Trophoblast cell (in vitro differentiated cells and primary cell): Measurements from ENCODE around the gene KCNC1.

ENCODE experiments used
- DNase-seq, 2 donors: peaks; one replicate each; pipeline ENCODE4 v3.0.0-alpha.2; 2016
- H2AFZ ChIP-seq: 2 replicates; pipeline ENCODE4 v1.6.1; 2013; ENCODE audit warnings: low read length, moderate library complexity, mild to moderate bottlenecking; ENCODE audit not compliant: insufficient read depth, poor library complexity
- H2AK5ac ChIP-seq: 2 replicates; pipeline ENCODE4 v1.6.1; 2013; ENCODE audit warnings: mild to moderate bottlenecking, low read length
- H2BK120ac ChIP-seq: 2 replicates; pipeline ENCODE4 v1.6.1; 2013; ENCODE audit warnings: low read length, mild to moderate bottlenecking, moderate library complexity; ENCODE audit not compliant: insufficient read depth, poor library complexity
- H2BK12ac ChIP-seq: 2 replicates; pipeline ENCODE4 v1.6.1; 2013; ENCODE audit warnings: mild to moderate bottlenecking, low read length, moderate library complexity
- H2BK5ac ChIP-seq: 2 replicates; pipeline ENCODE4 v1.6.1; 2013; ENCODE audit warnings: low read length, low read depth, moderate library complexity, mild to moderate bottlenecking; ENCODE audit not compliant: poor library complexity
- H3K14ac ChIP-seq: 2 replicates; pipeline ENCODE4 v1.6.1; 2013; ENCODE audit warnings: mild to moderate bottlenecking, low read length
- H3K18ac ChIP-seq: 2 replicates; pipeline ENCODE4 v1.6.1; 2013; ENCODE audit warnings: mild to moderate bottlenecking, low read length
- H3K23ac ChIP-seq: 2 replicates; pipeline ENCODE4 v1.6.1; 2013; ENCODE audit warnings: low read length
- H3K27ac ChIP-seq: 2 replicates; pipeline ENCODE4 v1.5.1; 2013; ENCODE audit warnings: low read depth, mild to moderate bottlenecking, inconsistent platforms, low read length, moderate library complexity
- H3K27me3 ChIP-seq: 2 replicates; pipeline ENCODE4 v1.6.1; 2013; ENCODE audit warnings: inconsistent platforms, mild to moderate bottlenecking, low read length, moderate library complexity; ENCODE audit not compliant: insufficient read depth
- H3K36me3 ChIP-seq, 2 experiments: 1 replicate in 1 of 2; 2 replicates in 1 of 2; pipeline ENCODE4 v1.6.1; 2013; ENCODE audit warnings: low read length in 2 of 2, mild to moderate bottlenecking in 2 of 2, moderate library complexity in 1 of 2; ENCODE audit not compliant: insufficient read depth in 2 of 2, control insufficient read depth in 1 of 2
- H3K4ac ChIP-seq: 2 replicates; pipeline ENCODE4 v1.6.1; 2013; ENCODE audit warnings: low read depth, mild to moderate bottlenecking, low read length, moderate library complexity
- H3K4me1 ChIP-seq, 2 experiments: 1 replicate in 1 of 2; 2 replicates in 1 of 2; pipeline ENCODE4 v1.6.1; 2013; ENCODE audit warnings: low read length in 2 of 2, mild to moderate bottlenecking in 2 of 2, moderate library complexity in 1 of 2; ENCODE audit not compliant: insufficient read depth in 2 of 2, control insufficient read depth in 1 of 2
- H3K4me2 ChIP-seq: 2 replicates; pipeline ENCODE4 v1.6.1; 2013; ENCODE audit warnings: inconsistent platforms, mild to moderate bottlenecking, low read length, moderate library complexity
- H3K4me3 ChIP-seq: 2 replicates; pipeline ENCODE4 v1.5.1; 2013; ENCODE audit warnings: mild to moderate bottlenecking, low read depth, low read length, inconsistent platforms
- H3K79me1 ChIP-seq: one replicate; pipeline ENCODE4 v1.6.1; 2013; ENCODE audit warnings: low read length
- H3K79me2 ChIP-seq: 2 replicates; pipeline ENCODE4 v1.6.1; 2013; ENCODE audit warnings: low read length, mild to moderate bottlenecking; ENCODE audit not compliant: control insufficient read depth, insufficient read depth, poor library complexity
- H3K9ac ChIP-seq: 2 replicates; pipeline ENCODE4 v1.6.1; 2013; ENCODE audit warnings: mild to moderate bottlenecking, low read length
- H3K9me3 ChIP-seq: 2 replicates; pipeline ENCODE4 v1.6.1; 2013; ENCODE audit warnings: low read depth, mild to moderate bottlenecking, control low read depth, inconsistent platforms, low read length; ENCODE audit not compliant: insufficient read depth
- H4K12ac ChIP-seq: 2 replicates; pipeline ENCODE4 v1.6.1; 2013; ENCODE audit warnings: low read depth, mild to moderate bottlenecking, low read length, moderate library complexity
- H4K8ac ChIP-seq: 2 replicates; pipeline ENCODE4 v1.6.1; 2013; ENCODE audit warnings: low read depth, mild to moderate bottlenecking, low read length, moderate library complexity
- H4K91ac ChIP-seq: one replicate; pipeline ENCODE4 v1.6.1; 2013; ENCODE audit warnings: low read depth, mild to moderate bottlenecking, low read length, moderate library complexity
- WGBS: extraction: QIAGEN DNeasy Blood & Tissue Kit; methylation state at CpG from one replicate; pipeline ENCODE4 v1.1.7; 2013; ENCODE audit warnings: missing lambda C conversion rate; ENCODE audit not compliant: insufficient read length, insufficient coverage; ENCODE audit errors: extremely low coverage; 5-methylcytosine and 5-hydroxymethylcytosine counted together

KCNC1 gene

DNA sequence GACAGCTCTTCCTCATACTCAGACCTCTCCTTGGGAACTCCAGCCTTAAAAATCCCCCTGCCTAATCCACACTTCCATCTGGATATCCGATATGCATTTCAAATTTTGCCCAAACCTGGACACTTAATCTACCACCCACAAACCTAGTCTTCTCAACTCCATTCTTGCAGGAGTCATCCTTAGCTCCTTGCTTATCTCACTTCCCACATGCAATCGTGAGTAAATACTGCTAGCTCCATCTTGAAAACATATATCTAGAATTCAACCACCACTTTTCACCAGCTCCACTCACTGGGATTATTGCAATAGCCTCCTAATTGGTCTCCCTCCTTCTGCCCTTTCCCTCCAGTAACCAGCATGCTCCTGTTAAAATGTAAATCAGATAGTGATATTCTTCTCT, 17.8 kb upstream of the KCNC1 start:
- Histone ChIP-seq H2BK5ac (no peak overlapping the region), H3K27ac (no peak overlapping the region), H3K23ac (no peak overlapping the region), H4K91ac (no peak overlapping the region), H2BK12ac (no peak overlapping the region), H4K12ac (no peak overlapping the region), H3K14ac (no peak overlapping the region), H3K4me1 (peaks cover 6 to 7% of the 10 kb centered on the region in 2 experiments), H2BK120ac (no peak overlapping the region), H3K4ac (no peak overlapping the region), H3K36me3 (no peaks in the 10 kb centered on the region), H2AFZ (no peak overlapping the region), H3K79me2 (no peaks in the 10 kb centered on the region), H3K4me3 (no peak overlapping the region), H3K18ac (no peak overlapping the region), H3K9me3 (peaks cover 11% of the 10 kb centered on the region), H3K4me2 (no peak overlapping the region), H3K79me1 (no peaks in the 10 kb centered on the region), H3K27me3 (peaks cover 45% of the 10 kb centered on the region), H3K9ac (no peak overlapping the region), H4K8ac (no peak overlapping the region), H2AK5ac (no peak overlapping the region)
- no CpG with 5 or more reads among the region's 2 CpGs for WGBS
- DNase-seq = no peak

DNA sequence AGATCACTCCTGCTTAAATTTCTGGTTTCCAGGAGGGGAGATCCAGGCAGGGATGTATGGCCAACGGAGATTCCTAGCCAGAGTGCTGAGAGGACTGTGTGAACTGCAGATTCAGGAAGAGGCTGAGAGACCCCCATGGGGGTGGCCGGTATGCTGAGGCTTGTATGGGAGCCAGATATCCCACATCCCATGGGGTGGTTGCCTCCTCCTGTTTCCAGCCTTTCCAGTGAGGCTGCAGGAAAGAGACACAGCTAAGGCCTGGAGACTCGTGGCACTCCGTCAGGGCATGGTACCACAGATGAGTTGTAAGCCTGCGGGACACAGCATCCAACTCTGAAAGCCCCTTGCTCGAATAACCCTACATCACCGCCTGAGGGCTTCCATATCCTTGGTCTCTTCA, 16.6 kb upstream of the KCNC1 start:
- WGBS = no CpG with 5 or more reads among the region's 7 CpGs

GRCh38 chr11:17718510-17718962, 16.0 kb upstream of the KCNC1 start:
- DNase-seq = peak in 1 of 2 donors; percentile 10
- no peak overlapping the region for H3K4me3 ChIP-seq
- H3K4me1 ChIP-seq = peaks cover 6 to 7% of the 10 kb centered on the region in 2 experiments
- H3K27ac ChIP-seq = no peak overlapping the region
- peaks cover 11% of the 10 kb centered on the region for H3K9me3 ChIP-seq
- H2BK120ac ChIP-seq = no peak overlapping the region
- no peak overlapping the region for H3K18ac ChIP-seq
- no peak overlapping the region for H3K4me2 ChIP-seq
- H2BK5ac ChIP-seq = no peak overlapping the region
- no peak overlapping the region for H3K4ac ChIP-seq
- no peaks in the 10 kb centered on the region for H3K36me3 ChIP-seq
- no peaks in the 10 kb centered on the region for H3K79me1 ChIP-seq
- no peak overlapping the region for H4K12ac ChIP-seq
- no peaks in the 10 kb centered on the region for H3K79me2 ChIP-seq
- no peak overlapping the region for H2AK5ac ChIP-seq
- H3K23ac ChIP-seq = no peak overlapping the region
- H2BK12ac ChIP-seq = no peak overlapping the region
- H2AFZ ChIP-seq = no peak overlapping the region
- H4K91ac ChIP-seq = no peak overlapping the region
- no peak overlapping the region for H3K14ac ChIP-seq
- peaks cover 57% of the 10 kb centered on the region for H3K27me3 ChIP-seq
- WGBS = no CpG with 5 or more reads among the region's 16 CpGs
- no peak overlapping the region for H4K8ac ChIP-seq
- H3K9ac ChIP-seq = no peak overlapping the region

More for the DNA sequence above, 16.6 kb upstream of the KCNC1 start:
- H3K4me3 ChIP-seq = no peak overlapping the region
- H3K79me2 ChIP-seq = no peaks in the 10 kb centered on the region
- no peak overlapping the region for H3K14ac ChIP-seq
- no peak for DNase-seq
- peaks cover 11% of the 10 kb centered on the region for H3K9me3 ChIP-seq
- no peak overlapping the region for H3K23ac ChIP-seq
- H2BK12ac ChIP-seq = no peak overlapping the region
- peaks cover 57% of the 10 kb centered on the region for H3K27me3 ChIP-seq
- no peak overlapping the region for H4K12ac ChIP-seq
- peaks cover 6 to 7% of the 10 kb centered on the region in 2 experiments for H3K4me1 ChIP-seq
- H3K27ac ChIP-seq = no peak overlapping the region
- no peak overlapping the region for H3K4ac ChIP-seq
- H2AK5ac ChIP-seq = no peak overlapping the region
- H4K91ac ChIP-seq = no peak overlapping the region
- H2BK120ac ChIP-seq = no peak overlapping the region
- no peaks in the 10 kb centered on the region for H3K36me3 ChIP-seq
- no peak overlapping the region for H3K18ac ChIP-seq
- no peak overlapping the region for H4K8ac ChIP-seq
- no peak overlapping the region for H2BK5ac ChIP-seq
- H2AFZ ChIP-seq = no peak overlapping the region
- no peak overlapping the region for H3K9ac ChIP-seq
- H3K4me2 ChIP-seq = no peak overlapping the region
- H3K79me1 ChIP-seq = no peaks in the 10 kb centered on the region

GRCh38 chr11:17719028-17719937, 15.3 kb upstream of the KCNC1 start, which contains the start of gene MYOD1:
Gene MYOD1, plus strand, starts transcription at chr11:17719571. Its CDS starts 212 bp downstream, at chr11:17719783.
- Histone ChIP-seq H3K4ac (no peak within 1 kb of the TSS), H3K27me3 (peaks cover 62% of the 10 kb centered on the region), H2BK120ac (no peak within 1 kb of the TSS), H4K91ac (no peak within 1 kb of the TSS), H2AFZ (no peak within 1 kb of the TSS), H3K27ac (no peak within 1 kb of the TSS), H4K8ac (no peak within 1 kb of the TSS), H3K4me1 (peaks cover 6 to 7% of the 10 kb centered on the region in 2 experiments), H3K4me3 (no peak within 1 kb of the TSS), H3K4me2 (peak within 1 kb of the TSS; percentile 39), H3K23ac (no peak within 1 kb of the TSS), H2BK12ac (no peak within 1 kb of the TSS), H3K9me3 (peaks cover 11% of the 10 kb centered on the region), H3K79me2 (no peaks in the 10 kb centered on the region), H3K18ac (no peak within 1 kb of the TSS), H3K14ac (no peak within 1 kb of the TSS), H3K36me3 (no peaks in the 10 kb centered on the region), H3K79me1 (no peaks in the 10 kb centered on the region), H2AK5ac (no peak within 1 kb of the TSS), H2BK5ac (no peak within 1 kb of the TSS), H4K12ac (no peak within 1 kb of the TSS), H3K9ac (no peak within 1 kb of the TSS)
- WGBS = no CpG with 5 or more reads among the region's 68 CpGs
- DNase-seq = peak; percentile 30 to 39
